Tibial nerve (tissue), 4 donors: ENCODE measurements around the gene YPEL4.

Source experiments
- CTCF ChIP-seq, 5 experiments: fragments of 200-600 bp in 3 of 5; fragments of 450-650 bp in 2 of 5; sonication (generic) in 3 of 5; IDR thresholded peaks; one replicate each; pipeline ENCODE4 v1.5.1; 2016 to 2019; ENCODE audit warnings: antibody characterized with exemption in 5 of 5, mild to moderate bottlenecking in 3 of 5, moderate library complexity in 2 of 5
- EP300 ChIP-seq, 2 donors: sonication (generic); formaldehyde crosslinking; IDR thresholded peaks; one replicate each; pipeline ENCODE4 v1.6.1; 2017; ENCODE audit warnings: antibody characterized with exemption in 2 of 2, mild to moderate bottlenecking in 1 of 2
- POLR2A ChIP-seq, 2 donors: fragments of 450-650 bp; IDR thresholded peaks; one replicate each; pipeline ENCODE4 v1.6.1; 2017; ENCODE audit warnings: antibody characterized with exemption in 2 of 2, mild to moderate bottlenecking in 2 of 2, moderate library complexity in 2 of 2

GRCh38 chr11:57615308-57615707 lies 34.4 kb downstream of the YPEL4 start:
- TF ChIP-seq CTCF (IDR thresholded peaks at IDR 0.05): no peak
- TF ChIP-seq EP300 (IDR thresholded peaks at IDR 0.05): no peak
- no peak for TF ChIP-seq POLR2A (IDR thresholded peaks at IDR 0.05)
